Stimulated activated CD8-positive, alpha-beta memory T cell treated with anti-CD3 and anti-CD28 coated beads, Interleukin-7, amount 100 ng/mL, for 24 hours (primary cell): ENCODE data around the gene SCIN.
"Not testable (repeated sequence)": the region's sequence is repeated elsewhere in the genome, so short reads cannot be mapped to it uniquely, and the experiment has no call there.

Experiments
- DNase-seq: peaks from one replicate; pipeline ENCODE4 v3.0.0-alpha.2; 2020; ENCODE audit warnings: low read depth

Gene SCIN

DNA sequence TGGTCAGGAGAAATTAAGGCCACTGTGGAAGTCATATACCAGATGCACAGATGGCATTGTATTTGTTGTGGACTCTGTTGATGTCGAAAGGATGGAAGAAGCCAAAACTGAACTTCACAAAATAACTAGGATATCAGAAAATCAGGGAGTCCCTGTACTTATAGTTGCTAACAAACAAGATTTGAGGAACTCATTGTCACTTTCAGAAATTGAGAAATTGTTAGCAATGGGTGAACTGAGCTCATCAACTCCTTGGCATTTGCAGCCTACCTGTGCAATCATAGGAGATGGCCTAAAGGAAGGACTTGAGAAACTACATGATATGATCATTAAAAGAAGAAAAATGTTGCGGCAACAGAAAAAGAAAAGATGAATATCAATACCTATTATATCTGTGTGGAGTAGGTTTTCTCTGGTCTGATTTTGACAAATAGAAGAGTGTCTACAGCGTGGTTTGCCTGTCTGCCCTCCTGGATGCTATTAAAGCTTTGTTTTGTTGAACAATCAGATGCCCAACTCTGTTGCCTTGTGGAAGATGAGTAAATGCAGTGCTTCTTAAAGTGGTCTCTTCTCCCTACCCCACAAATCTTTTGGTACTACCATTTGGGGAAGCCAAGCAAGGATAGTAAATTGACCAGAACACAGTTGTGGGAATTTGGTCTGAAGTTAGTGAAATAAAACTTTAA lies 118.1 kb downstream of the SCIN start:
- DNase-seq, result not testable (repeated sequence)

DNA sequence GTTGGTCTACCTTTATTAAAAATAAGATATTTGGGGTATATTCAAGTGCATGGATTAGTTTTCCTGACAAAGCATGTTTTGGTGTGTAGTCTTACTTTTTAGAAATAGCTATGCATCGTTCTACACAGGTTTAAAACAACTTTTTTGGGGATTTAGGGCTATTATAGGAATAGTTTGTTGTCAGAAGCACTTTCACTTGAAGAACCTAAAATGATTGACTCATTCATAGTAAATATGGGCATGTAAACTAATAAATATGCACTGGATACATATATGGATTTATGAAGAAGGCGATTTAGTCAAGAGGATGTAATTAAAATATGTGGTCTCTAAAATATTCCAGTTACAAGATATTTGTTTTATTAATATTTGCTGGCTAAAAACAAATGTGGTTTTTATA lies 118.9 kb downstream of the SCIN start:
- no peak for DNase-seq

DNA sequence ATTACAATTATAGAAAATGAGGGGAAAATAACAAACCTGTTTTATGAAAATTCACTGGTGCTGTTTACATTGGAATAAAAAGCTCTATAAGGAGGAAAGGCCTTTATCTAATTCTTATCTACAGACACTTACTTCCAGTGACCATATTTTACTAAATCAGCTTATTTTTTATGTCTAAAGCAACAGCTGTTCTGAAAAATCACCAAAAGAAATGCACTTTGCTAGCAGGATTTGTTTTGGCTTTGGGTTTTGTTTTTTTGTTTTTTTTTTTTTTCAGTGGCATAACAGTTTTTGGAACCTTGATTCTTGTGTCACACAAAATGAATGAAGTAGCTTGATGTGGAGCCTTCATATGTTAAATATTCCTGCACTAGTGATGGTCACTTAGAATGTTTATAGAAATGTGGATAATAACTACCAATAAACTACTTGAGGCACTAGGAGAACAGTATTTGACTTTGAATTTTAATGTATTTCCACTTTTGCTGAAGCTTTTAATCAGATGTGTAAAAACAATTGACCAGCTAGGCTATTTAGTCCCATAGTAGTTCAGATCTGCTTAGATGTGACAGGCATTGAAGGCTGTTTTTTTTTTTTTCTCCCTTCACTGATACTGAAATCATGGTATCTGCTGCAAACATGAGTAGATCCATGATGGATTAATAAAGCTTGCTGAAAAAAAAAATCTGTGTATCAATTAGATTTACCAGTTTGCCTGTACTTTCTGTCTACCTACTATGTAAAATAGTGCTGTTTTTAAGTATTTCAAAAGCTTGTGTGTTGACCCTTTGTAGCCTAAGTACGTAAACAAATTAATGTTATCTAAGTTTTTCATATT lies 119.7 kb downstream of the SCIN start:
- no peak for DNase-seq

DNA sequence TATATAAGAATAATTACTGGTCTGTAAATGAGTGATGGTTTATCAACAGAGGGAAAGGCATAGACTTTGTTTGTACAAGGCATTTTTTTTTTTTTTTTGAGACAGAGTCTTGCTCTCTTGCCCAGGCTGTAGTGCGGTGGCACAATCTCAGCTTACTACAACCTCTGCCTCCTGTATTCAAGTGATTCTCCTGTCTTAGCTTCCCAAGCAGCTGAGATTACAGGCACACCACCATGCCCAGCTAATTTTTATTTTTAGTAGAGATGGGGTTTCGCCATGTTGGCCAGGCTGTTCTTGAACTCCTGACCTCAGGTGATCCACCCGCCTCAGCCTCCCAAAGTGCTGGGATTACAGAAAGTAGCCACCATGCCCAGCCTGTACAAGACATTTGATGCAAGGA lies 120.9 kb downstream of the SCIN start:
- DNase-seq, result not testable (repeated sequence)

DNA sequence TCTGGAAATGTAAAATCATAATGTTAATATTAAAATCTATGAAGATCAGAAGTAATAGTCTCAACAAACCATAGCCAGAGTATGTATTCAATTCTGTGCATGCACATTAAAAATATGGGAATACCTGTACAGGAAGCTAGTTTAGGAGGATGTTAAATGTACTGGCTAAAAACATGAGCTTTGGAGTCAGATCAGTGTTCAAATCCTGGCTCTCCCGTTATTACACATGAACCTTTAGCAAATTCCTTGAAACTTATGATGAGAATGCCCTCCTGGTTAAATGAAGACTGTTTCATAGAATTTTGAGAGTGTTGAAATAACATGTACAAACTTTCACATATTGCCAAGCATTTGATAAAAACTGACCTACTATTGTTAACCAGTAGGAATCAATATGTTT lies 121.5 kb downstream of the SCIN start:
- no peak for DNase-seq

DNA sequence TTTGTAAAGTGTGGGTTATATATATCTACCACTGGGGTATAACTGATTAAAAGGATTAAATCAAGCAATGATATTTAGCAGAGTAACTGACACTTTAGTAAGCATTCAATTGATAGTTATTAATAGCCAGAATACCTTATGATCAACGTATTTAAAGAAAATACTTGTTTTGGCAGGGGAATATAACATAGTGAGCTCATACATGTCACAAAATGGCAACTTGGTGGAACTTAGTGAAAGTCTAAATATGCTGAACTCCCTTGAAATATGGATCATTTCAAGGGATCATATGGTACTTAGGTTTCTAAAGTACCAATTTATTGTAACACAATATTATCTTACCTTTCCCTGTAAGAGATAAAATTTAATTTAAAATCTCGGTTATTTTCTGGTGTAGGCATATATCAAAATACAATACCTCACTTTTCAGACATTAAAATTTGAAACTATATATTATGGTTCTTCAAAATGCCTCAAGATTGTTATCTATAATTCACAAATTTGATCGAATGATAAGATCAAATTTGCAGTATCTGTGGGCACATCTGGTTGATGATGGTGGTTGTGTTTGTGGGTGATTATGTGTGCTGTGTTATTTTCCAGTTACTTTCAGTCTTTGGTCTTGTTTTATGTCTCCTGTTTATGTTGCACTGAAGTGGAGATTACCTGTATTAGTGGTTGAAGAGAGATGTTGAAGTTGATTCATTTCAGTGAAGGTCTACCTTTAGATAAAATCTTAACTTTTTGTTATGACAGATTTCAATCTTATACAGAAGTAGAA lies 122.1 kb downstream of the SCIN start:
- DNase-seq, result no peak

DNA sequence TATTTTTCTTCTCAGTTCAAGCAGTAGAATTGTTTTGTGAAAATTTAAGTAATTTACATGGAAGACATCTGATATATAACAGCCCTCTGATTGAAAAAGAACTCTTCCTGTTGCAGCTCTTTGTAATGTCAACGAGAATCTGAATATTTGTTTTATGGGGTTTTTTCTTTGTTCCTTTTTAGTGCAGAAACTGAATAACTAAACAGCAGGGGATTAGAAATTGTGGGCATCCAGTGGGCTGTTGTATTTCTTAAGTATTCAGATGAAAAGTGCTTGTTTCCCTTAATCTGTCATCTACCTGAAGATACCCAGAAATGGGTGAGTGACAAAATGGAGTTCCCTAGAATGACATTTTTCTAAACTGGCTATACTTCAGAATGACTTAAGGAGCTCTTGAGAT lies 124.3 kb downstream of the SCIN start:
- DNase-seq, result no peak

DNA sequence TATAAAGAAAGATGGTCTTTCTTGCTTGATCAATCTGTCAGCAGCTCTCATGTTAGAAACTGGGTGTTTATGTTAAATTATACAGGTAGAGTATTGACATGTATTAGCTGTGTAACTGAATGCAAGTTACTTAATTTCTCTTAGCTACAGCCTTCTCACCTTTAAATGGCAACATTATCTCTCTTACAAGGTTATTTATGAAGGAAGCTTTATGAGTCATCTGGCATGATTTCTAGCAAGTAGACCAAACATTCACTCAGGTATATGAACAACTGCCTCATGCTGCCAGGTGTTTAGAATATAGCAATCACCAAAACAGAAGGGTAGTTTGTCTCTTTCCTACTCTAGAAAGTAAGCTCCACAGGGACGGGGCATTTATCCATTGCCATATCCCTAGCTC lies 125.4 kb downstream of the SCIN start:
- no peak for DNase-seq

DNA sequence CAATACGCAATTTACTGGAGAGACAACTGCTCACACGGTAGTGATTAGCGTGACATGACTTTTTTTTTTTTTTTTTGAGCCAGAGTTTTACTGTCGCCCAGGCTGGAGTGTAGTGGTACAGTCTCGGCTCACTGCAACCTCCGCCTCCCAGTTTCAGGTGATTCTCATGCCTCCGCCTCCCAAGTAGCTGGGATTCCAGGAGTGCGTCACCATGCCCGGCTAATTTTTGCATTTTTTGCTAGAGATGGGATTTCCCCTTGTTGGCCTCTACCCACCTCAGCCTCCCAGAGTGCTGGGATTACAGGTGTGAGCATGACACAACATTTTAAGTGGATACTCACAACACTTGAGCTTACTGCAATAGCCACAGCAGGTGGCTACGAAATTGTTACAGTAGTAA lies 128.8 kb downstream of the SCIN start:
- DNase-seq, result no peak

DNA sequence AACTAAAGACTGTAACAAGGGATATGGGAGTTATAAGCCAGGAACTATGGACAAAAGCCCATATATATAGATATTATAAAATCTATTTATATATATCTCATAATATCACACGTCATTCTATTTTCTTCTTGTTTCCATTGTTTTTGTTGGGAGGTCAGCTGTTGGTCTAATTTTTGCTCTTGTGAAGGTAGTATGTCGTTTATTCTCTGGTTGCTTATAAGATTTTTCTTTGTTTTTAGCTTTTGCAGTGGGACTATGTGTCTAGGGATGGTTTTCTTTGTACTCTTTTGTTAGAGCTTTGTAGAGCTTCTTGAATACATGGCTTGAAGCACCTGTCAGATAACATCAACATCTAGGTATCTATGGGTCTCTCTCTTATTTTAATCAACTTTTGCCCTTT lies 130.9 kb downstream of the SCIN start:
- no peak for DNase-seq

DNA sequence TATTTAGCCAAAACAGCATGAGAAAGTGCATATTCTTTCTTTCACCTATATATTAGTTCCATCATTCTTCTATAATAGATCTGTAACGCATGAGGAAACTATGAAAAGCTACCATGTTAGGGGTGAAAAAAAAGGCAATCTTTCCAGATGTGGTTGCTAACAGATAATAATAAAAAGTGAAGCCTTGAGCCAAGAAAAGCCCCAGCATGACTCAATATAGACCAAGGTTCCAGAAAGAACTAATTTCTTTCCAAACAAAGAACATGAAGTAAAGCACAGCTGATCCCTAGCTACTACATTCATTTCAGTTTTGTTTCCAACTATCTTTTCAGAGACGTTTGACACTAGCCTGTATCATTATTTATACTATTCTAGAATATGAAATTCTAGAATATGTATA lies 133.4 kb downstream of the SCIN start:
- no peak for DNase-seq

DNA sequence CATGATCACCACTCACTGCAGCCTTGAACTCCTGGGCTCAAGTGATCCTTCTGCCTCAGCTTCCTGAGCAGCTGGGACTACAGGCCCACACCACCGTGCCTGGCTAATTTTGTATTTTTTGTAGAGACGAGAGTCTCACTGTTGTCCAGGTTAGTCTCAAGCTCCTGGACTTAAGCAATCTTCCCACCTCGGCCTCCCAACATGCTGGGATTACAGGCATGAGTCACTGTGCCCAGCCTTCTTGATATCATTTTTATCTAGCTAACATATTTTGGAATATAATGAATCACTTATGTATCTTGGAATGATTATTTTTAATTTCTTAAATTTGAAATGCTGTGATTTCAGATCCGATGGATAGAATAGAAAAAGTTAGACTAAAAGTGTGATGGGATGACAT lies 135.4 kb downstream of the SCIN start:
- DNase-seq, result no peak

DNA sequence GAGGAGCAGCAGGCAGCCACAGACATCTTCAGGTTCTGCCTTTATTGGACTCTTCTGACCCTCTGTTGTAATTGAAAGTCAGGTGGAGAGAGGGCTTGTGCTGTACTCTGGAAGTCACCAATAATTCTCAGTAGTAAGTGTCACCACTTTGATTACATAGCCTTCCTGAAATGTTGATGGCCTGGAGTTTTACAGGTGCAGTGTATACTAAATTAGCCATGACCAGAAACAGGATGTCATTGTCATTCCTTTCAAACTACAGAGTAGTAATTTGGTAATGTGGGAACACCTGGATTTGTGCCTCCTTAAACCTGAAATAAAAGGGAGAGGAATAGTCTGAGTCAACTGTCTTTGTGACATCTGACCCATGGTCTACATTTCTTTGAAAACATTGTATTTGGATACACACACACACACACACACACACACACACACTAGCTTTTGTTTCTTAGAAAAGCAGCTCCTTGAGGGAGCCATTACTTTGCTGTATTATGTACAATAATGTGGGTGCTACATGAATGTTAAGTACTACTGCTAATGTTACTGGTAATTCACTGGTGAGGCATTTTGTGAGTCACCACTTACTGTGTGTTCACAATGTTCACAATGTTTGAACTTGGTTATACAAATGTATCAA lies 136.5 kb downstream of the SCIN start:
- no peak for DNase-seq

DNA sequence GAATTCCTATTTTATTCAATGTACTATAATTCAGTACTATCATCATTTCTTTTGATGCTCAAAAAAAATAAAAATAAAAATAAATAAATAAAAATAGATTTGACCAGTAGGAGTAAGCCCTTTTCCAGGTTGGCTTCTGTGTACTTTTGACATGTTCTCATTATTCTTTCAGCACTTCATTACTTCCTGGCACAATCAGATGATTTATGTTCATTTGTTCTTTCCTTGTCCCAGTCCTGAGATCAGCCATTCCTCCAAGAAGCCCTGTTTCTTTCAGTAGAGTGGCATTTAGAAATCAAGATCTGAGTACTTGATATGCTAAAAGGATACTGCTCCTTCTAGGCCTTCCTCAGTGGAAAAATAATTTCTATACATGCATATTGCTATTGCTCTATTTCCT lies 137.8 kb downstream of the SCIN start:
- no peak for DNase-seq
